ENCODE measurements around the gene RCVRN. TPM values are rescaled to one million over a fixed set of nuclear protein-coding genes. Genes with fewer than 3 reads are reported as not detected.

RCVRN gene
- total and polyA plus RNA-seq, 7 donors: 0.23 TPM; not detected in 6

- WGBS, 3 donors: 62 to 69% (median 66%) methylated on average over 21 of the region's 21 CpGs
- TF ChIP-seq, protein P1, sequence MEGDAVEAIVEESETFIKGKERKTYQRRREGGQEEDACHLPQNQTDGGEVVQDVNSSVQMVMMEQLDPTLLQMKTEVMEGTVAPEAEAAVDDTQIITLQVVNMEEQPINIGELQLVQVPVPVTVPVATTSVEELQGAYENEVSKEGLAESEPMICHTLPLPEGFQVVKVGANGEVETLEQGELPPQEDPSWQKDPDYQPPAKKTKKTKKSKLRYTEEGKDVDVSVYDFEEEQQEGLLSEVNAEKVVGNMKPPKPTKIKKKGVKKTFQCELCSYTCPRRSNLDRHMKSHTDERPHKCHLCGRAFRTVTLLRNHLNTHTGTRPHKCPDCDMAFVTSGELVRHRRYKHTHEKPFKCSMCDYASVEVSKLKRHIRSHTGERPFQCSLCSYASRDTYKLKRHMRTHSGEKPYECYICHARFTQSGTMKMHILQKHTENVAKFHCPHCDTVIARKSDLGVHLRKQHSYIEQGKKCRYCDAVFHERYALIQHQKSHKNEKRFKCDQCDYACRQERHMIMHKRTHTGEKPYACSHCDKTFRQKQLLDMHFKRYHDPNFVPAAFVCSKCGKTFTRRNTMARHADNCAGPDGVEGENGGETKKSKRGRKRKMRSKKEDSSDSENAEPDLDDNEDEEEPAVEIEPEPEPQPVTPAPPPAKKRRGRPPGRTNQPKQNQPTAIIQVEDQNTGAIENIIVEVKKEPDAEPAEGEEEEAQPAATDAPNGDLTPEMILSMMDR (IDR thresholded peaks at IDR 0.05): no peak
- H3K27ac ChIP-seq: no peak overlapping the region
- ATAC-seq (no peak), DNase-seq (no peak)
- no peaks in the 10 kb centered on the region for H3K9me3 ChIP-seq
- H3K36me3 ChIP-seq (ENCODE audit: insufficient read depth in 1 of 2, low read depth in 1 of 2): no peaks in the 10 kb centered on the region
- H3K4me1 ChIP-seq: no peaks in the 10 kb centered on the region
- intact Hi-C loops (cut with DNase I): no loop called here
- H3K4me3 ChIP-seq: no peak overlapping the region
- H3K27me3 ChIP-seq (ENCODE audit: insufficient read depth in 3 of 3, low read length in 2 of 3): peaks cover 0 to 1% (median 0%) of the 10 kb centered on the region in 3 donors
Observed at GRCh38 chr17:9899280-9900043, 5.6 kb downstream of the RCVRN start.

- Histone ChIP-seq H3K27me3 (ENCODE audit: insufficient read depth in 3 of 3, low read length in 2 of 3) (peaks cover 0 to 1% (median 0%) of the 10 kb centered on the region in 3 donors), H3K36me3 (ENCODE audit: insufficient read depth in 1 of 2, low read depth in 1 of 2) (no peaks in the 10 kb centered on the region), H3K27ac (no peak overlapping the region), H3K4me3 (no peak overlapping the region), H3K4me1 (no peaks in the 10 kb centered on the region), H3K9me3 (no peaks in the 10 kb centered on the region)
- no peak for DNase-seq
- WGBS, 3 donors: 93 to 97% (median 97%) methylated on average over 8 of the region's 8 CpGs
- TF ChIP-seq, protein P1 (IDR thresholded peaks at IDR 0.05): no peak
- no peak for ATAC-seq
- intact Hi-C loops (cut with DNase I): no loop called here
Observed at GRCh38 chr17:9898812-9899211, 6.3 kb downstream of the RCVRN start.

- Histone ChIP-seq H3K9me3 (no peaks in the 10 kb centered on the region), H3K4me3 (no peak overlapping the region), H3K27me3 (ENCODE audit: insufficient read depth in 3 of 3, low read length in 2 of 3) (peaks cover 0 to 1% (median 0%) of the 10 kb centered on the region in 3 donors), H3K27ac (no peak overlapping the region), H3K4me1 (no peaks in the 10 kb centered on the region), H3K36me3 (ENCODE audit: insufficient read depth in 1 of 2, low read depth in 1 of 2) (no peaks in the 10 kb centered on the region)
- DNase-seq (no peak), ATAC-seq (no peak)
- WGBS, 3 donors: 75 to 84% (median 79%) methylated on average over 13 of the region's 13 CpGs
- intact Hi-C loops (cut with DNase I): no loop called here
- TF ChIP-seq, protein P1 (IDR thresholded peaks at IDR 0.05): no peak
Observed at GRCh38 chr17:9897372-9897968, 7.6 kb downstream of the RCVRN start.

GRCh38 chr17:9895923-9896322 is 9.1 kb downstream of the RCVRN start:
- Histone ChIP-seq H3K4me1 (no peaks in the 10 kb centered on the region), H3K4me3 (no peak overlapping the region), H3K9me3 (no peaks in the 10 kb centered on the region), H3K27ac (no peak overlapping the region), H3K36me3 (ENCODE audit: insufficient read depth in 1 of 2, low read depth in 1 of 2) (no peaks in the 10 kb centered on the region), H3K27me3 (ENCODE audit: insufficient read depth in 3 of 3, low read length in 2 of 3) (peaks cover 0 to 1% (median 0%) of the 10 kb centered on the region in 3 donors)
- no peak for DNase-seq
- no peak for ATAC-seq
- TF ChIP-seq, protein P1 (IDR thresholded peaks at IDR 0.05): no peak
- intact Hi-C loops (cut with DNase I): no loop called here
